HFF-Myc (cell line): ENCODE measurements around the gene ZNF253.
"Not testable (repeated sequence)": the region's sequence is repeated elsewhere in the genome, so short reads cannot be mapped to it uniquely, and the experiment has no call there.

ENCODE experiments used
- DNase-seq: peaks from one replicate; pipeline ENCODE4 v3.0.0-alpha.2; 2011; ENCODE audit warnings: low read depth; ENCODE audit errors: extremely low read depth
- H3K4me3 ChIP-seq: replicated peaks from 2 replicates; pipeline ENCODE4 v1.5.1; 2011; ENCODE audit warnings: low read depth, mild to moderate bottlenecking, control low read depth, low read length
- CTCF ChIP-seq: IDR thresholded peaks from 2 replicates; pipeline ENCODE4 v1.5.1; 2012; ENCODE audit warnings: mild to moderate bottlenecking, low read depth, low read length, control low read depth; ENCODE audit errors: missing control alignments

ZNF253 gene

GRCh38 chr19:19865750-19866610 is at the start of gene ZNF253:
Gene ZNF253 (plus strand): TSS chr19:19865882. CDS start chr19:19865997, 115 bp downstream.
- peak; percentile 73 for DNase-seq
- TF ChIP-seq CTCF, result no peak
- H3K4me3 ChIP-seq, result peak within 1 kb of the TSS; percentile 76

GRCh38 chr19:19816679-19817078 is 49.0 kb upstream of the ZNF253 start:
- no peak for TF ChIP-seq CTCF
- DNase-seq, result no peak
- no peak overlapping the region for H3K4me3 ChIP-seq

GRCh38 chr19:19817357-19817756 is 48.3 kb upstream of the ZNF253 start:
- TF ChIP-seq CTCF, result no peak
- DNase-seq, result no peak
- H3K4me3 ChIP-seq, result no peak overlapping the region

GRCh38 chr19:19820774-19821320 is 44.8 kb upstream of the ZNF253 start:
- no peak for TF ChIP-seq CTCF
- no peak for DNase-seq
- H3K4me3 ChIP-seq, result peak overlapping the region; percentile 40

GRCh38 chr19:19821366-19821951 is 44.2 kb upstream of the ZNF253 start, which contains the start of gene ZNF506:
Gene ZNF506 (minus strand): TSS chr19:19821750. CDS start chr19:19821603, 147 bp downstream.
- H3K4me3 ChIP-seq, result peak within 1 kb of the TSS; percentile 40
- no peak for TF ChIP-seq CTCF
- peak; percentile 10 for DNase-seq

GRCh38 chr19:19821976-19822375 is 43.7 kb upstream of the ZNF253 start:
- peak overlapping the region; percentile 40; the same call in 1 of the 2 replicates for H3K4me3 ChIP-seq
- not testable (repeated sequence) for DNase-seq

- no peak overlapping the region for H3K4me3 ChIP-seq
- DNase-seq, result no peak
- TF ChIP-seq CTCF, result no peak
Observed at GRCh38 chr19:19823916-19824315, 41.8 kb upstream of the ZNF253 start.
